ENCODE results near the gene LHPP. TPM values are rescaled to one million over a fixed set of nuclear protein-coding genes. Genes with fewer than 3 reads are reported as not detected.

LHPP gene
- total RNA-seq, 1 donor from 2014 or later, result 8.8 TPM

DNA sequence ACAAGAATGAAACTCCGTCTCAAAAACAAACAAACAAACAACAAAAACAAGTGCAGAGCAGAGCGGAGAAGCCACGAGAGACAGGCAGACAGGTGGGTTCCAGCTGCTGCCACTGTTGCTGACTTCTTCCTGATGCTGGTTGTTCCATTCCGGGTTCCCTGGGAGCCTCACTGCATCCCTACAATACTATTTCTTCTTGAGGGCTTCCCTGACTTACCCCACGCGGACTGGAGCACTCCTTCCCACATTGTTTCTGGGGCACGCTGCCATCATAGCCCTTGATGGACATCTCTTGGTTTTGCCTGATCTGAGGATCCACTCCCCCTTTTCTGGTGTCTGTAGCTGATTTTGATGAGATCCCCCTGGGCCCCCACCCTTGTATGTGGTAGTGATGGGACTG lies 6.2 kb upstream of the LHPP start:
- TF ChIP-seq, protein P1, sequence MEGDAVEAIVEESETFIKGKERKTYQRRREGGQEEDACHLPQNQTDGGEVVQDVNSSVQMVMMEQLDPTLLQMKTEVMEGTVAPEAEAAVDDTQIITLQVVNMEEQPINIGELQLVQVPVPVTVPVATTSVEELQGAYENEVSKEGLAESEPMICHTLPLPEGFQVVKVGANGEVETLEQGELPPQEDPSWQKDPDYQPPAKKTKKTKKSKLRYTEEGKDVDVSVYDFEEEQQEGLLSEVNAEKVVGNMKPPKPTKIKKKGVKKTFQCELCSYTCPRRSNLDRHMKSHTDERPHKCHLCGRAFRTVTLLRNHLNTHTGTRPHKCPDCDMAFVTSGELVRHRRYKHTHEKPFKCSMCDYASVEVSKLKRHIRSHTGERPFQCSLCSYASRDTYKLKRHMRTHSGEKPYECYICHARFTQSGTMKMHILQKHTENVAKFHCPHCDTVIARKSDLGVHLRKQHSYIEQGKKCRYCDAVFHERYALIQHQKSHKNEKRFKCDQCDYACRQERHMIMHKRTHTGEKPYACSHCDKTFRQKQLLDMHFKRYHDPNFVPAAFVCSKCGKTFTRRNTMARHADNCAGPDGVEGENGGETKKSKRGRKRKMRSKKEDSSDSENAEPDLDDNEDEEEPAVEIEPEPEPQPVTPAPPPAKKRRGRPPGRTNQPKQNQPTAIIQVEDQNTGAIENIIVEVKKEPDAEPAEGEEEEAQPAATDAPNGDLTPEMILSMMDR (conservative IDR thresholded peaks at IDR 0.05), result no peak
- H3K4me3 Mint-ChIP-seq, result no peak overlapping the region
- no peak overlapping the region for H3K27ac Mint-ChIP-seq (ENCODE audit: unreplicated experiment)
- DNase-seq (ENCODE audit: low read depth, low spot score), result no peak
- H3K36me3 Mint-ChIP-seq (ENCODE audit: low read depth), result no peaks in the 10 kb centered on the region
- H3K9me3 Mint-ChIP-seq, result no peaks in the 10 kb centered on the region
- H3K4me1 Mint-ChIP-seq, result peaks cover 24% of the 10 kb centered on the region
- peaks cover 82% of the 10 kb centered on the region for H3K27me3 Mint-ChIP-seq (ENCODE audit: low read depth)

DNA sequence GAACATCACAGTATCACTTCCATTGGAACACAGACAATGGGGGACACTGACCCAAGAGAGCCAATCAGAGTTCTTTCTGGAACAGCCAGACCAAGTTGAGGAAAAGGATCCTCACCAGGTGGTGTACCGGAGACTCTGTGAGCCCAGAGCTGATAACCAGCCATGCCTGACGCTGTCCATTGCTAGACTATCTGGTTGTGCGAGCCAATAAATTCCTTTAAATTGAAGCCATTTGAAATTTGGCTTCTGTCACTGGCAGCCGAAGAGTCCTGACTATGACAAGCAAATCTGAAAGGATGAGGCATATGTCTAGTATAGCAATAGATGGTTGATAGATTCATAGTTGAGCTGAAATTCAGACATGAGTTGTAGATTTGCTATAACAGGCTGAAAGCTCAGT lies 3.1 kb upstream of the LHPP start:
- Mint-ChIP-seq H3K27ac (ENCODE audit: unreplicated experiment) (no peak overlapping the region), H3K4me1 (peaks cover 21% of the 10 kb centered on the region), H3K27me3 (ENCODE audit: low read depth) (peaks cover 54% of the 10 kb centered on the region)

GRCh38 chr10:124458889-124459288 lies 2.7 kb upstream of the LHPP start:
- no peaks in the 10 kb centered on the region for H3K36me3 Mint-ChIP-seq (ENCODE audit: low read depth)
- peaks cover 21% of the 10 kb centered on the region for H3K4me1 Mint-ChIP-seq
- no peaks in the 10 kb centered on the region for H3K9me3 Mint-ChIP-seq
- no peak overlapping the region for H3K27ac Mint-ChIP-seq (ENCODE audit: unreplicated experiment)
- H3K4me3 Mint-ChIP-seq, result no peak overlapping the region
- peaks cover 50% of the 10 kb centered on the region for H3K27me3 Mint-ChIP-seq (ENCODE audit: low read depth)
- TF ChIP-seq, protein P1 (conservative IDR thresholded peaks at IDR 0.05), result no peak
- DNase-seq (ENCODE audit: low read depth, low spot score), result no peak

More for the DNA sequence above, 3.1 kb upstream of the LHPP start:
- Mint-ChIP-seq H3K36me3 (ENCODE audit: low read depth) (no peaks in the 10 kb centered on the region), H3K4me3 (no peak overlapping the region), H3K9me3 (no peaks in the 10 kb centered on the region)
- no peak for DNase-seq (ENCODE audit: low read depth, low spot score)
- TF ChIP-seq, protein P1 (conservative IDR thresholded peaks at IDR 0.05), result no peak

DNA sequence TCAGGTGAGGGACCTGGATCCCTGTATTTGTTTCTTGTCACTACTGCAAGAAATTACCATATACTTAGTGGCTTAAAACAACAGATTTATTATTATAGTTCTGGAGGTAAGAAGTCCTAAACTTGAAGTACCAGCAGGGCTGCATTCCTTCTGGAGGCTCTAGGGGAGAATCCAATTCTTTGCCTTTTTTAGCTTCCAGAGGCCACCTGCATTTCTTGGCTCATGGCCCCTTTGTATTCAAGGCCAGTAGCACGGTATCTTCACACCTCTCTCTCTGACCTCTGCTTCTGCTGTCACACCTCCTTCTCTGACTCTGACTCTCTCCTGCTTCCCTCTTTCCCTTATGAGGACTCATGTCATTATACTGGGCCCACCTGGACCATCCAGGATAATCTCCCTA lies 2.2 kb upstream of the LHPP start:
- TF ChIP-seq, protein P1 (conservative IDR thresholded peaks at IDR 0.05), result no peak
- Mint-ChIP-seq H3K27me3 (ENCODE audit: low read depth) (peaks cover 45% of the 10 kb centered on the region), H3K9me3 (no peaks in the 10 kb centered on the region), H3K36me3 (ENCODE audit: low read depth) (no peaks in the 10 kb centered on the region), H3K27ac (ENCODE audit: unreplicated experiment) (no peak overlapping the region), H3K4me3 (no peak overlapping the region), H3K4me1 (peaks cover 19% of the 10 kb centered on the region)
- no peak for DNase-seq (ENCODE audit: low read depth, low spot score)

- peak overlapping the region; percentile 74 for H3K4me3 Mint-ChIP-seq
- no peak overlapping the region for H3K27ac Mint-ChIP-seq (ENCODE audit: unreplicated experiment)
- peaks cover 37% of the 10 kb centered on the region for H3K27me3 Mint-ChIP-seq (ENCODE audit: low read depth)
- H3K9me3 Mint-ChIP-seq, result no peaks in the 10 kb centered on the region
- no peak for DNase-seq (ENCODE audit: low read depth, low spot score)
- no peaks in the 10 kb centered on the region for H3K36me3 Mint-ChIP-seq (ENCODE audit: low read depth)
- TF ChIP-seq, protein P1 (conservative IDR thresholded peaks at IDR 0.05), result no peak
- H3K4me1 Mint-ChIP-seq, result peaks cover 21% of the 10 kb centered on the region
Measured at GRCh38 chr10:124460144-124460543, 1.5 kb upstream of the LHPP start.

DNA sequence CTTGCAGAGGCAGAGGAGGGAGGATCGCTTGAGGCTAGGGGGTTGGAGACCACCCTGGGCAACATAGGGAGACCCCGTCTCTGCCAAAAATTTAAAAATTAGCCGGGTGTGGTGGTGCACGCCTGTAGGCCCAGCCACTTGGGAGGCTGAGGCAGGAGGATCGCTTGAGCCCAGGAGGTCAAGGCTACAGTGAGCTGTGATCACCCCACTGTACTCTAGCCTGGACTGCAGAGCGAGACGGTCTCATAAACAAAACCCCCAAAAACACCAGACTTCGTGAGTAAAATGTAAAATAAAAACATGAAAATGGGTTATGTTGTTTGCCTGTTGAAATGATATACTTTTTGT lies 699 bp downstream of the LHPP start:
- no peak overlapping the region for H3K27ac Mint-ChIP-seq (ENCODE audit: unreplicated experiment)
- H3K36me3 Mint-ChIP-seq (ENCODE audit: low read depth), result no peaks in the 10 kb centered on the region
- peak overlapping the region; percentile 91 for H3K4me3 Mint-ChIP-seq
- peaks cover 17% of the 10 kb centered on the region for H3K27me3 Mint-ChIP-seq (ENCODE audit: low read depth)
- peaks cover 14% of the 10 kb centered on the region for H3K4me1 Mint-ChIP-seq
- TF ChIP-seq, protein P1 (conservative IDR thresholded peaks at IDR 0.05), result no peak
- DNase-seq (ENCODE audit: low read depth, low spot score), result no peak
- no peaks in the 10 kb centered on the region for H3K9me3 Mint-ChIP-seq

Measured in neural crest cell (in vitro differentiated cells).